ENCODE results near the gene SRC. TPM values are rescaled to one million over a fixed set of nuclear protein-coding genes. Genes with fewer than 3 reads are reported as not detected.

The SRC gene
- total and polyA plus RNA-seq, 2 of the 8 experiments (the other 6 are each of a cell fraction or from before 2014, with no cell fraction given), result 27.6 to 28.8 TPM

- TF ChIP-seq CHD7 (IDR thresholded peaks at IDR 0.05; ENCODE audit: insufficient replicate concordance, low read length), result no peak
- TF ChIP-seq RNF2 (IDR thresholded peaks at IDR 0.05; ENCODE audit: borderline replicate concordance, low read depth, low read length, missing control alignments, poor library complexity, severe bottlenecking), result no peak
- no peak for TF ChIP-seq POLR2A (IDR thresholded peaks at IDR 0.05; ENCODE audit: control extremely low read depth in 1 of 2, low read depth in 2 of 2, low read length in 2 of 2)
- TF ChIP-seq SRF (IDR thresholded peaks at IDR 0.05; ENCODE audit: low read depth, low read length), result no peak
- TF ChIP-seq SUZ12 (IDR thresholded peaks at IDR 0.05; ENCODE audit: low read length), result no peak
- TF ChIP-seq CTBP2 (IDR thresholded peaks at IDR 0.05; ENCODE audit: borderline replicate concordance, insufficient read depth, insufficient read length, low read length), result no peak
- no peak for TF ChIP-seq EP300 (IDR thresholded peaks at IDR 0.05; ENCODE audit: borderline replicate concordance in 1 of 2, low read depth in 2 of 2, low read length in 2 of 2)
- TF ChIP-seq MAFK (IDR thresholded peaks at IDR 0.05; ENCODE audit: low read depth, low read length), result no peak
- TF ChIP-seq NRF1 (IDR thresholded peaks at IDR 0.05; ENCODE audit: low read depth, low read length), result no peak
Observed at GRCh38 chr20:37316775-37317170, 29.2 kb upstream of the SRC start (continued).

Measured in H1 (cell line).